Measurements from ENCODE around the gene TACSTD2.
"Not testable (repeated sequence)": the region's sequence is repeated elsewhere in the genome, so short reads cannot be mapped to it uniquely, and the experiment has no call there.

Gene TACSTD2

DNA sequence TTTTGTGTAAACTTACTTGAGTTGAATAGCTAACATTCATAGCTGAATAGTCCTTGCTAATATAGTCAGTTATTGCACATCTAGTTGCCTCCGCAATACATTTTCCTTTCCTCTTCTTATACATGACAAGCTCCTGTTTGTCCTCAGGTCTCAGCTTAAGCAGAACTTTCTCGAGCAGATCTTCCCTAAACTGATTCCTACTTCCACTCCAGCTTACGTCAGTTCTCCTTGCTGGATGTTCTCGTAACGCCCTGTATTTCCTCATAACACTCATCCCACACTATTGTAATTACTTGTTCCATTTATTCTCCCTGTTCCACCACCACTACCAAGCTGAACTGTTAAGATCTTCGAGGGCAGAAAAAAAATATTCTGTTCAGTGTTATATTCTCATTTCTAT, 15.4 kb downstream of the TACSTD2 start:
- no peak for DNase-seq

DNA sequence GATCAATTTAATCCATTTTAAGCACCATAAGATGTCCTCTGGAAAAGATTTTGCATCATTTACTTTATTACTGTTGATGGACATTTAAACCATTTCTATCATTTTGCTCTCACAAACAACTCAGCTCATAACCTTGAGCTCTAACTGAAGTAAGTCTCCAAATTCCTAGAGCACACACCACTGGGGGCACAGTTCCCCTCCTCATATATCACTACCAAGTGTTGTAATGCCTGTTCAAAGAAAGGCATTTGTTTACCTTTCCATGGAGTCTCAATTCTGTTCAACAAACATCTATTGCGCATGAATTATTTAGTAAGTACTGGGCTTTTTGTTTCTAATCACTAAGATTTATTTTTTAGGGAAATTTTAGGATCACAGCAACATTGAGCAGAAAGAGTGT, 21.7 kb downstream of the TACSTD2 start:
- DNase-seq = no peak

DNA sequence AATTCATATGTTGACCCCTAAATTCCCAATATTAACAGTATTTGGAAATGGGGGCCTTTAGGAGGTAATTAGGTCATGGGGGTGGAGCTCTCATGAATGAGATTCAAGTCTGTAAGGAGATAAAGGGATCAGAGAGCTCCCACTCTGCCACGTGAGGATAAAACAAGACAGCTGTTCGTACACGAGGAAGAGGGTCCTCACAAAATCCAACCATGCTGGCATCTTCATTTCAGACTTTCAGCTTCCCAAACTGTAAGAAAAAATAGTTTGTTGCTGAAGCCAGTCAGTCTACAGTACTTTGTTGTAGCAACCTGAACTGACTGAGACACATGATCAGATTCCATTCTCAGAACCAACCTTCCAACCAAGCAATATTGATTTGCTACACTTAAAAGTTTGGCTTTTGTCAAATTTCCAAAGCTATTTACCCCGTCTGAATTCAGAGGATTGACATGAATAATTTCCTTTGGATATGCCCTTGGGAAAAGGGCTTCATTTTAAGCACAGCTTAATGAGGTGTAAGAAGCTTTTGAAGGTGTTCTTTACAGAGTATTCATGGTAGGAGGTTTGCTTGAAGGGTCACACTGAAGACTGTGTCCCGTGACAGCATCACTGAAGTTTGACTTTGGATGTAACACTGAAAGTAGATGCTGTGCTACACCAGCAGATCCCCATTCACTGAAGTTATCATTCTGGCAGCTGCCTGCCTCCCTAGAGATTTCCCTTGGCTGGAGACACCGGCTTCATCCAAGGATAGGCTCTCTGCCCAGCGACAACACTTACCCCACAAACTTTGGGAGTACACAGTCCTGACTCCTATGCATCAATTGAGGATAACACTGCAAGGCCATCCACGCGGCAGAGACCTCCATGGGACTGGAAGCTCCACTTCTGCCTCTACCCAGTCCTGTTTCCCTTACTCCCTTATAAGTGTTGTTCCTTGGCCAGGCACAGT, 25.6 kb downstream of the TACSTD2 start:
- DNase-seq = no peak

DNA sequence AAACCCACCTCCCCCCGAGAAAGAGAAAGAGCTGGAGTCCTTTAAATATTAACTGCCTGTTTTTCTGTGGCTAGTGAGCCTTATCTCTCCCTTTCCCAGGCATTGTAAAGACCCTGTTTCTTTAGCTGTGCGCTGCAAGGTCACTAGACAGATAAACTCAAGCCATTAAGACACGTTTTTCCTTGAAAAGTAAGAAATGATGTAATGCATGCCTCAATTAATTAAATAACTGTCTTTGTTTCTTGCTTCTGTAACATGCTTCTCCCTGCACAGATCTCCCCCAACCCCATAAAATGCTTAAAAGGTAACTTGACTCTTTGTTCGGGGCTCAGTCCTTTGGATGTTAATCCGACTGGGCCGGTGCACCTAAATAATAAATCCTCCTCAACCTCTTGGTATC, 27.8 kb downstream of the TACSTD2 start:
- not testable (repeated sequence) for DNase-seq

DNA sequence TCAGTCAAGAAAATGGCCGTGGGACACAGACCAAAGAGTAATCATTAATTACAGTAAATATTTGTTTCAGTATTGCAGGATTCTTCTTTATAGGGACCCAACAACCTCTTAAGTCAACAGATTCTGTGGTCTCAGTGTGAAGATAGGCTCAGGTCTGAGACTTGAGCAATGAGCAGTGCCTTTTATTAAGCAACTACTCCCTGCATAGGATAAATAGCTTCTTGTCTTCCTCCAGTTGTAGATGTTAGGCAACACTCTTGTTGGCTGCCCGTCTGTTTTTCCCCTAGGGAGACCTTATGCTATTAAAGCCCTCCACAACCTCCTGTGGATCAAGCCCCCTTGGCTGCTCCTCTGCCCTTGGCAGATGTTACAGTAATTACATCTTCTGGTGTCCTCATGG, 28.7 kb downstream of the TACSTD2 start:
- DNase-seq = no peak

DNA sequence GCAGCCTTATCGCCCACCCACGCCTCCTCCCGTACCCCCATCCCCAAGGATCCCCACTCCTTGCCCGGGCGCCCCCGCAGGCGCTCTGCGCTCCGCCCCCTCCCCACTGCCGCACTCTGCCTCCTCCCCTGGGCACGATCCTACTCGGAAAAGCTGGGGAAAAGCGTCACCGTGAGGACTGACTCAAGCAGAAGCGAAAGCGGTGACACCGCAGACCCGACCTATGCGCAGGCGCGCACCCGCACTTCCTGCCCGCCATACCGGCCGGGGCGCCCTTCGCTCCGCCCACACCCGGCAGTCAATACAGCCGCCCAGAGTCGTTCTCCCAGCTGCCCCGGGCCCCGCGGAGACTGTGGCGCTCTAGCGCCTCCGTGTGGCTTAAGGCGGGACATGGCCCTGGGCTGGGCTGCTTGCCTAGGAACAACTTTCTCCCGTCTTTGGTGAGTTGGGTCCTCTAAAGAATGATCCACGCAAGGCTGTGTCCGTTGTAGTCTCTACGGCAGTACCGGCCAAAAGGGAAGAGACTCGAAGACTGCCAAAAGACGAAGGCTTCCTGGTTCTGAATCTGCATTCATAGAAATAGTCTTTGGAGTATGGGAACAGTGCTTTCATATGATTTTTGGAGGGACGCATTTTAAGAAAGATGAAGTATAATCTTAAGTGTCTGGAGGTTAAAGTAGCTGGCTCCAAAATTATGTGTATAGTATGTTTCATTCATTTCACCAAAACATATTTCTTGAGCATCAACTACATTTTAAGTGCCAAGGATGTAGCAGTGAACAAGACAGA, 30.3 kb downstream of the TACSTD2 start, which contains the start of gene OMA1:
Gene OMA1 (minus strand): TSS at position 207 of the 789 bp plus-strand sequence. CDS start 7,432 bp downstream, outside the sequence.
- peak; percentile 95 to 97 (median 96) for DNase-seq

DNA sequence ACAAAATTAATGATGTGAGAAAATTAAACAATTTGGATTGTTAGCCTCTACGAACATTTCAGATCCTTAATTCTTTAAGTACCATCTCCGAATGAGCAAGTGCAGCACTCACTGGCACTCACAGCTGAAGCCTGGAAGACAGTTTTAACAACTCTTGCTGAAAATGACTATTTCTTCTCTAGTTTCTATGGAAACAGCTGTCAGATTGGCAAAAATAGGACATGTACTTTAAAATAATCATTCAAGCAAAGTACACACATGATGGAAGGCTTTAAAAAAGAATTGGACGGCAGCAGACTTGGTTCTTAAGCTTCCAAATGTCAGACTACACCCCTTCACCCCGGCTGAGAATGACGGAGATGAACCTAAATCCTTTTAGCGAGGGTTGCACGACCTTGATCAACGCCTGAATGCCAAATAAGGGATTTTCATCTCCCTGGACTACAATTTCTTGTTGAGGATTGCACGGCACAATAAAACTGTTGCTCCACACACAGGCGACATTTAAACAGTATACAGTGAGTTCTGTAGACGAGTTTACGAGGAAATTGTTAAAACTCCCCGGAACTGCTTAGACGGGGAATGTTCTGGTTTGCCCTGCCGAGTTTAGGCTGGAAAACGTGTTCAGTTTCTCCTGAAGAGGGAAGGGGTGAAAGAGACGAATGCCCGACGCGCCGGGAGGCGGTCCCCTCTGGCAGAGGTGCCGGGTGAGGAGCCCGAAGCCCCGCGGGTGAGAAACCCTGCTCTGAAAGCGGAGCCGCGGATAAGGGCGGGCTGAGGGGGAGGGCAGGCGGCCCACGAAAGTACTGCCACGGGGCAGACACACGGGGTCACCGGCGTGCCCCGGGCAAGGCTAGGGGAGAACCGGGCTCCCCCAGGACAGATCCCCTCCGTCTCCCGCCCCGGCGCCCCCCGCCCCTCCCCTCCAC, 31.2 kb downstream of the TACSTD2 start:
- peak; percentile 45 to 65 (median 61) for DNase-seq

DNA sequence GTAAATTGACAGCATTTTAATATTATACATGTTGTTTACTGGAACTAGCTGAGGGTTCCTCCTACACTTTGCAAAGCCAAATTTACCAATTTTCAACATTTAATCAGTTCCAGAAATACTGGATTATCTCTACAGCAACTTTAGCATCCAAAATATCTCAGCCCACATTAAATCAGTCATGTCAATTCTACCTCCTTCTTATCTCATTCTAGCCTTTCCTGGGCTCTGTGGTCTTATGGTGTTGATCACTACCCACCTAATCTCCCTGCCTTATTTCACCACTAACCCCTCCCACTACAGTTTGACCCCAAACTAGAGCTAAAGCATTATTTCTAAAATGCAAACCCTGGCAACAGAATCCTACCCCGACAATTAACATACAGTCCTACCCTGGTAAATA, 33.8 kb downstream of the TACSTD2 start:
- no peak for DNase-seq

DNA sequence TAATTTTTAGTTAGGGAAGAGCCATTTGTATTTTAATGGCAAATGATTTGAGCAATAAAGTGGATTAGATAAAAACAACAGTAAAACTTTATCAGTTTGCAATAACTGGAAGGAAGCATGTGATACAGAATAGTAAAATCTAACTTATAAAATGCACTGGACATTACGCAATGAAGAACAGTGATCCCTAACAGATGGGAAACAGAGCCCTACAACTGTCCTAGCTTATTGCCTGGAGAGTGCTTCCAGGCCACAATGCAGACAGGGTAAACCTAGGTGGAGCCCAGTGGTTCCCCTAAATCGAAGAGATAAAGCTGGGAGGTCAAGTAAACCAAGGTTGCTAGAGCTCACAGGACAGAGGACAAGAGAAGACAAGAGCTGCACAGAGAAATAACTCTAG, 37.5 kb downstream of the TACSTD2 start:
- DNase-seq = no peak

DNA sequence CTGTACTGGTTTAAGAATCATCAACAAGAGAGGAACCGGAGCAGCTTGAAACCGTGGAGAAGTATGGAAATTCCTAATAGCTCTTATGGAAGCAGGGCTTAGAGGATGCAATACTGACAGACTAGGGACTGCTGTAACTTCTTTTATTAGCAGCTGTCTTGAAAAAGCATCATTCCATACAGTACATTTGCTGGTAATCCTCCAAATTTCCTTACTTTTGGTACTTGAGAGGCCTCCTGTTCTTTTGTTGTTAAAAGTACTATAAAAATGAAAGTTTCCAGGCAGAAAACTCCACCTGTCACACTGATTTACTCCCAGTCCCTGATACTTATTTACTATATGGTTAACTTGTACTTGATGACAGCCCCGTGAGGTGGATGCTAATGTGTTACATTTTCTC, 38.2 kb downstream of the TACSTD2 start:
- no peak for DNase-seq

DNA sequence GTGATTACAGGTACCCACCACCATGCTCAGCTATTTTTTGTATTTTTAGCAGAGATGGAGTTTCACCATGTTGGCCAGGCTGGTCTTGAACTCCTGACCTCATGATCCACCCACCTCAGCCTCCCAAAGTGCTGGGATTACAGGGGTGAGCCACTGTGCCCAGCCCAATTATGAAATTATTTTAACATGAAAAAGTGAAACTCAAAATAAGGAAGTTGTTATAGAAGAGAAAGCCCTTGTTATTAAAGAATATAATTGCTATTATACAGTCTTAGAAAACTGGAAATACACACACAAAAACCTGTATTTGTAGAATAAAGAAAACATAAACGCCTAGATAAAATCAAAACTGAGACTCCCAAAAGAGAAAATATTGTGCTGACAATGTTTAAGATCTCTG, 45.2 kb downstream of the TACSTD2 start:
- not testable (repeated sequence) for DNase-seq

DNA sequence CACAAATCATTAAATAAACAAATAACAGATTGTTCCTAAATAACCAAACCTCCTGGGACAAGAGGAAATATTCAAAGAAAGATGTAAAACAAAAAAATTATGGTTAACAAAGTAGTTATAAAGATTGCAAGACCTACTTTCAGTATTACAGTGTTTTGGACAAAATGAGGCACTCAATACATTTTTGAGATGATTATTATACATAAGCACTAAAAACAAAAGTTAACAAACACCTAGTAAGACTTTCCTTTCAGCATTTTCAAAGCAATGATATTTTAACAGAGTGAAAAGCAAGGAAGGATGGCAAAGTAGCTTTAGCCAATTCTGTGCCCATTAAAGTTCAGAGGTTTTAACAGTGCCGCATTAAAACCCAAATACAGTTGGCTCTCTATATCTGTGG, 47.8 kb downstream of the TACSTD2 start:
- DNase-seq = no peak

DNA sequence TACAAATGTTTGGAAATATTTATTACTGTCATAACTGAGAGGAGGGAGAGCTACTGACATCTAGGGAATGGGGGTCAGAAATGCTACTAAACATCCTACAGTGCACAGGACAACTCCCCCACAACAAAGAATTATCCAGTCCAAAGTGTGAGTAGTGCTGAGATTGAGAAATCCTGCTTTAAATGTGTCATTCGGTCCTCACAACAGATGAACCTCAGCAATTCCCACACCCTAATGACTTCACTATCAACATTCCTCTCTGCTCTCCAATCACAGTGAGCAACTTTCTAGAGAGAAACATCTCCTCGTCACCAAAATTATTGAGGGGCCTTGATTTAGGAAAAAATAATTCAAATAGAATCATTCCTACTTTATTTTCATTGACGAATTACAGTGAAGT, 48.5 kb downstream of the TACSTD2 start:
- no peak for DNase-seq

All from activated naive CD4-positive, alpha-beta T cell (primary cell).